Suprapubic skin (tissue), 3 donors: Measurements from ENCODE around the gene TMEM259.

ENCODE experiments used
- POLR2AphosphoS5 ChIP-seq, 3 donors: sonication (generic); formaldehyde crosslinking; IDR thresholded peaks; one replicate each; pipeline ENCODE4 v1.6.1; 2017; ENCODE audit warnings: antibody characterized with exemption in 3 of 3
- TF ChIP-seq, protein P1 (sequence below), 2 donors: fragments of 200-600 bp in 1 of 2; fragments of 450-650 bp in 1 of 2; sonication (generic) in 1 of 2; IDR thresholded peaks; one replicate each; pipeline ENCODE4 v1.5.1; 2016 to 2019; ENCODE audit warnings: antibody characterized with exemption in 2 of 2, mild to moderate bottlenecking in 1 of 2, moderate library complexity in 1 of 2

DNA sequence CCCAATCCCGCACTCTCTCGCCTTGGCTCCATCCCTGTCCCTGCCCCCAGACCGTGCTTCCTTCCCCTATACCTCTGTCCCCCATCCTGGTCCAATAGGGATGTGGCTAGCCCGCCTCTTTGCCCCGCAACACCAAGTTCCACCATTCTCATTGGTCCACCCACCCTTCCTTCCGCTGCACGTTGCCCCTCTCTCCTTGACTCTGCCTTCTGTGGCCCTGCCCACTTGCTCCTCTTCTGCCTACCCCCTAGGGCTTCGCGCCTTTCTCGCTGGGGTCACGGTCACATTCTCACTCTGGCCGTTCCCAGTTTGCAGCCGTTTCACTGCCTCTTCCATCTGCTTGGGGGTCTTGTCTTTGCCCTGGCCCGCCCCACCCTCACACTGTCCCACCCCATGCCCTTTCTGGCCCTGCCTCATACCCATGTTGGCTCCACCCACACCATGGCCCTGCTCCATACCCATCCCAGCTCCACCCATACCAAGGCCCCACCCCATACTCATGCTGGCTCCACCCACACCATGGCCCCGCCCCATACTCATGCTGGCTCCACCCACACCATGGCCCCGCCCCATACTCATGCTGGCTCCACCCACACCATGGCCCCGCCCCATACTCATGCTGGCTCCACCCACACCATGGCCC lies 41.6 kb upstream of the TMEM259 start:
- TF ChIP-seq, protein P1, sequence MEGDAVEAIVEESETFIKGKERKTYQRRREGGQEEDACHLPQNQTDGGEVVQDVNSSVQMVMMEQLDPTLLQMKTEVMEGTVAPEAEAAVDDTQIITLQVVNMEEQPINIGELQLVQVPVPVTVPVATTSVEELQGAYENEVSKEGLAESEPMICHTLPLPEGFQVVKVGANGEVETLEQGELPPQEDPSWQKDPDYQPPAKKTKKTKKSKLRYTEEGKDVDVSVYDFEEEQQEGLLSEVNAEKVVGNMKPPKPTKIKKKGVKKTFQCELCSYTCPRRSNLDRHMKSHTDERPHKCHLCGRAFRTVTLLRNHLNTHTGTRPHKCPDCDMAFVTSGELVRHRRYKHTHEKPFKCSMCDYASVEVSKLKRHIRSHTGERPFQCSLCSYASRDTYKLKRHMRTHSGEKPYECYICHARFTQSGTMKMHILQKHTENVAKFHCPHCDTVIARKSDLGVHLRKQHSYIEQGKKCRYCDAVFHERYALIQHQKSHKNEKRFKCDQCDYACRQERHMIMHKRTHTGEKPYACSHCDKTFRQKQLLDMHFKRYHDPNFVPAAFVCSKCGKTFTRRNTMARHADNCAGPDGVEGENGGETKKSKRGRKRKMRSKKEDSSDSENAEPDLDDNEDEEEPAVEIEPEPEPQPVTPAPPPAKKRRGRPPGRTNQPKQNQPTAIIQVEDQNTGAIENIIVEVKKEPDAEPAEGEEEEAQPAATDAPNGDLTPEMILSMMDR (IDR thresholded peaks at IDR 0.05): no peak
- TF ChIP-seq POLR2AphosphoS5 (IDR thresholded peaks at IDR 0.05): no peak
